ENCODE results near the gene TSPYL1.

GRCh38 chr6:116286773-116287358 is 7.1 kb upstream of the TSPYL1 start:
- TF ChIP-seq OSR1 (CRISPR knock-in tag; IDR thresholded peaks at IDR 0.05) = no peak
- no peak for TF ChIP-seq PATZ1 (CRISPR knock-in tag; IDR thresholded peaks at IDR 0.05; ENCODE audit: borderline replicate concordance)
- TF ChIP-seq ISL1 (CRISPR knock-in tag; IDR thresholded peaks at IDR 0.05) = no peak
- TF ChIP-seq ZFP30 (CRISPR knock-in tag; IDR thresholded peaks at IDR 0.05) = no peak
- no peak for TF ChIP-seq ARNTL (CRISPR knock-in tag; IDR thresholded peaks at IDR 0.05; ENCODE audit: borderline replicate concordance, low read depth)
- no peak for TF ChIP-seq SNAI2 (CRISPR knock-in tag; IDR thresholded peaks at IDR 0.05)
- no peak for TF ChIP-seq TCF4 (CRISPR knock-in tag; IDR thresholded peaks at IDR 0.05; ENCODE audit: borderline replicate concordance)
- no peak for TF ChIP-seq BACH2 (CRISPR knock-in tag; IDR thresholded peaks at IDR 0.05; ENCODE audit: borderline replicate concordance)
- no peak for TF ChIP-seq CREB5 (CRISPR knock-in tag; IDR thresholded peaks at IDR 0.05; ENCODE audit: low read depth)
